Measurements from ENCODE around the gene LPXN. TPM values are rescaled to one million over a fixed set of nuclear protein-coding genes. Genes with fewer than 3 reads are reported as not detected.
"Not testable (repeated sequence)": the region's sequence is repeated elsewhere in the genome, so short reads cannot be mapped to it uniquely, and the experiment has no call there.

LPXN gene
- total RNA-seq, 1 experiment from 2014 or later, result 7.8 TPM

DNA sequence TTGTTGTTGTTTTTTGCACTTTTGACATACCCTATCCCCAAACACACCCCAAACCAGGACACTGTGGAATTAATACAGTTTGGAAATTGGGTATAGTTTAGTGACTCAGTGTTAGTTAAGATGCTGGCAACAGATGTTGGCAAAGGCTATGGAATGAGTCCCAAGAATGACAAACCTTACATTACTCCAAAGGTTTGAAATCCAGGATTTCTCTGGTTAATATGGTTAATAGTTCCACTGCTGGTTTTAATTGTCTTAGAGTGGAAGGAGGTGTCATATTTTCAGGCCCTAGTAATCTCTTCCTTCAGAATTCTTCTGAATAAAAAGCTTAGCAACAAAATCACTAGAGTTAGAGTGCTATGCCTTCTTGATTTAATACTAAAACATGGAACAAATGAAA is 775 bp downstream of the LPXN start:
- Mint-ChIP-seq H3K27me3 (ENCODE audit: insufficient read depth, unreplicated experiment) (no peaks in the 10 kb centered on the region), H3K27ac (ENCODE audit: low read depth, unreplicated experiment) (peak overlapping the region; percentile 59), H3K4me3 (ENCODE audit: unreplicated experiment) (peak overlapping the region; percentile 33), H3K36me3 (ENCODE audit: insufficient read depth, unreplicated experiment) (peaks cover 12% of the 10 kb centered on the region), H3K4me1 (ENCODE audit: insufficient read depth, unreplicated experiment) (peaks cover 27% of the 10 kb centered on the region), H3K9me3 (ENCODE audit: unreplicated experiment) (no peaks in the 10 kb centered on the region)
- ChIA-PET POLR2A (interaction anchor here (0.5 to 6.4 kb wide), 8 partner anchors 11 to 1263 kb away, joined by 3 to 89 read pairs (median 4); no protein-coding TSS in a partner anchor), CTCF (interaction anchor here (0.6 to 3.8 kb wide), 7 partner anchors 55 to 804 kb away, joined by 3 to 38 read pairs (median 6); partner anchors contain the start of gene DTX4)
- peak; percentile 55 for DNase-seq (ENCODE audit: unreplicated experiment)
- no peak for TF ChIP-seq CTCF (IDR thresholded peaks at IDR 0.05; ENCODE audit: unreplicated experiment)
- intact Hi-C loops (cut with micrococcal nuclease), result loop anchor here (5.0 kb wide), 4 partner anchors 197 to 1042 kb away; partner anchors contain the start of genes FAM111A and OSBP
- BruUV-seq (replicated peaks), result no TSS peak

DNA sequence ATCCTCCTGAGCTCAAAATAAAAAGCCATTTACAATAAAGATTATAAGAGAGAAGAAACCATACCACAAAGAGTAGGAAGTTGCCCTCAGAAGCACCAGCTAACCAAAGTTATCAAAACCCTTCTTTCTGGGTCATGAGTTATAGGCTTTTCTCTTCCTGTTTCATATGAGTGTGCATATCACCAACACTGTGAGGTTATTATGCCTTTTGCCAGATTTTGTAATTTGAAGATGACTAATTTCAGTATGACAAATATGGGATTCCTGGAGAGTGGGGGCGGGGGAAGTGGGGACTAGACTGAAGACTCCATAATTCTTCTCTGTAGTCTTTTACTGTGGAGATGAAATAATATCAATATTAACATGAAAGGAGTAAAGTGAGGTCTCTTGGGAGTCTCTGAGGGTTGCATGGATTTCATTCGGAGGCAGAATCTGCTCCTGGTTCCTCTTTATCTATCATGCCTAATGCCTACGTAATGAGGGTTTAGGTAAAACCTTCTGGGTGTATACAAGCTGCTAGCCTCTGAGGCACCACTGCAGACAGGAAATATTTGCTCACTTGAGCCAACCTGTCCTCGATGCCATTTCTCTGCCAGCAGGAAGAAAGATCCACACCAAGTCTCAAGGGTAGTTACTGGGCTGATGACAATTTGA is 2.1 kb downstream of the LPXN start:
- ChIA-PET CTCF (interaction anchor here (0.5 to 1.1 kb wide), 5 partner anchors 36 to 1252 kb away, joined by 3 to 4 read pairs (median 3); partner anchors contain the start of gene OSBP), POLR2A (interaction anchor here (0.5 to 6.4 kb wide), 15 partner anchors 13 to 1596 kb away, joined by 3 to 89 read pairs (median 3); partner anchors contain the start of genes FAM111A, GLYAT and PATL1)
- Mint-ChIP-seq H3K36me3 (ENCODE audit: insufficient read depth, unreplicated experiment) (peaks cover 24% of the 10 kb centered on the region), H3K4me1 (ENCODE audit: insufficient read depth, unreplicated experiment) (peaks cover 30% of the 10 kb centered on the region), H3K9me3 (ENCODE audit: unreplicated experiment) (no peaks in the 10 kb centered on the region), H3K4me3 (ENCODE audit: unreplicated experiment) (peak overlapping the region; percentile 65), H3K27ac (ENCODE audit: low read depth, unreplicated experiment) (peak overlapping the region; percentile 59), H3K27me3 (ENCODE audit: insufficient read depth, unreplicated experiment) (no peaks in the 10 kb centered on the region)
- BruUV-seq (replicated peaks), result no TSS peak
- DNase-seq (ENCODE audit: unreplicated experiment), result peak; percentile 93
- intact Hi-C loops (cut with micrococcal nuclease), result no loop called here
- no peak for TF ChIP-seq CTCF (IDR thresholded peaks at IDR 0.05; ENCODE audit: unreplicated experiment)

- not testable (repeated sequence) for H3K27me3 Mint-ChIP-seq (ENCODE audit: insufficient read depth, unreplicated experiment); BruUV-seq (replicated peaks)
These were observed 2.8 kb downstream of the LPXN start for GRCh38 chr11:58572906-58573305.

GRCh38 chr11:58567889-58568512 is 7.7 kb downstream of the LPXN start:
- Mint-ChIP-seq H3K27me3 (ENCODE audit: insufficient read depth, unreplicated experiment) (no peaks in the 10 kb centered on the region), H3K4me1 (ENCODE audit: insufficient read depth, unreplicated experiment) (peaks cover 9% of the 10 kb centered on the region), H3K36me3 (ENCODE audit: insufficient read depth, unreplicated experiment) (peaks cover 26% of the 10 kb centered on the region), H3K27ac (ENCODE audit: low read depth, unreplicated experiment) (no peak overlapping the region), H3K9me3 (ENCODE audit: unreplicated experiment) (no peaks in the 10 kb centered on the region), H3K4me3 (ENCODE audit: unreplicated experiment) (no peak overlapping the region)
- ChIA-PET CTCF (interaction anchor here (0.6 to 3.6 kb wide), 38 partner anchors 9 to 1124 kb away, joined by 3 to 24 read pairs (median 4); partner anchors contain the start of gene LPXN), POLR2A (interaction anchor here (0.6 to 1.9 kb wide), 3 partner anchors 9 to 19 kb away, joined by 3 to 5 read pairs (median 3); no protein-coding TSS in a partner anchor)
- peak; percentile 70 for DNase-seq (ENCODE audit: unreplicated experiment)
- TF ChIP-seq CTCF (IDR thresholded peaks at IDR 0.05; ENCODE audit: unreplicated experiment), result peak; percentile 65
- intact Hi-C loops (cut with micrococcal nuclease), result no loop called here
- BruUV-seq (replicated peaks), result no TSS peak

More at GRCh38 chr11:58572906-58573305, 2.8 kb downstream of the LPXN start:
- Mint-ChIP-seq H3K4me1 (ENCODE audit: insufficient read depth, unreplicated experiment) (peaks cover 32% of the 10 kb centered on the region), H3K36me3 (ENCODE audit: insufficient read depth, unreplicated experiment) (peaks cover 26% of the 10 kb centered on the region), H3K4me3 (ENCODE audit: unreplicated experiment) (peak overlapping the region; percentile 65), H3K27ac (ENCODE audit: low read depth, unreplicated experiment) (peak overlapping the region; percentile 59)
- CTCF ChIA-PET, result interaction anchor here (0.5 to 0.8 kb wide), 3 partner anchors 385 to 1080 kb away, joined by 3 read pairs; partner anchors contain the start of gene OSBP
- DNase-seq (ENCODE audit: unreplicated experiment); intact Hi-C loops (cut with micrococcal nuclease); H3K9me3 Mint-ChIP-seq (ENCODE audit: unreplicated experiment): not testable (repeated sequence)
- POLR2A ChIA-PET, result interaction anchor here (0.5 to 6.4 kb wide), 9 partner anchors 13 to 1596 kb away, joined by 3 to 89 read pairs (median 3); partner anchors contain the start of genes FAM111A, GLYAT and PATL1

All from MCF 10A (cell line).